Esophagus mucosa (tissue), 1 donor: ENCODE results near the gene RNU6-9. TPM values are rescaled to one million over a fixed set of nuclear protein-coding genes. Genes with fewer than 3 reads are reported as not detected.
A peak's percentile ranks its signal among the peaks of the same experiment; 100 is the strongest.
"Not testable (repeated sequence)": the region's sequence is repeated elsewhere in the genome, so short reads cannot be mapped to it uniquely, and the experiment has no call there.

Source experiments
- ATAC-seq: fragments of 200-7000 bp; cut with Tn5 transposase; one replicate; pipeline ENCODE4 v1.9.1; 2020
- total RNA-seq: library from RNA; stranded (reverse); gene quantifications from one replicate; pipeline ENCODE4 v1.2.4, GENCODE V29; 2023
- donor health status: DM: yes; HTN: yes; CAD: no.

RNU6-9 gene
- total RNA-seq, 1 donor from 2014 or later, result not detected

- ATAC-seq, result not testable (repeated sequence)
Measured at GRCh38 chr19:878751-879561, 14.3 kb upstream of the RNU6-9 start.

GRCh38 chr19:879711-880438, 13.4 kb upstream of the RNU6-9 start:
- no peak for ATAC-seq

- ATAC-seq, result no peak
Measured at GRCh38 chr19:881385-882071, 11.8 kb upstream of the RNU6-9 start.

GRCh38 chr19:882871-883497, 10.3 kb upstream of the RNU6-9 start:
- ATAC-seq, result no peak

GRCh38 chr19:883661-884211, 9.5 kb upstream of the RNU6-9 start:
- ATAC-seq, result peak; percentile 90

GRCh38 chr19:884420-885211, 8.7 kb upstream of the RNU6-9 start:
- no peak for ATAC-seq

- ATAC-seq, result no peak
Measured at GRCh38 chr19:885536-886224, 7.6 kb upstream of the RNU6-9 start.

- no peak for ATAC-seq
Measured at GRCh38 chr19:887072-887471, 6.2 kb upstream of the RNU6-9 start.

- ATAC-seq, result no peak
Measured at GRCh38 chr19:887599-887998, 5.7 kb upstream of the RNU6-9 start.

- no peak for ATAC-seq
Measured at GRCh38 chr19:888581-889385, 4.5 kb upstream of the RNU6-9 start.

- no peak for ATAC-seq
Measured at GRCh38 chr19:889662-890295, 3.5 kb upstream of the RNU6-9 start.

GRCh38 chr19:890831-891230, 2.5 kb upstream of the RNU6-9 start:
- no peak for ATAC-seq

GRCh38 chr19:891421-892200, 1.7 kb upstream of the RNU6-9 start:
- ATAC-seq, result peak; percentile 17

- peak; percentile 28 for ATAC-seq
Measured at GRCh38 chr19:892243-892893, 916 bp upstream of the RNU6-9 start.

GRCh38 chr19:896434-896833, 3.1 kb downstream of the RNU6-9 start:
- ATAC-seq, result no peak

- no peak for ATAC-seq
Measured at GRCh38 chr19:896999-897398, 3.7 kb downstream of the RNU6-9 start.

GRCh38 chr19:897442-898039, 4.3 kb downstream of the RNU6-9 start:
- ATAC-seq, result no peak

- ATAC-seq, result no peak
Measured at GRCh38 chr19:898663-899062, 5.4 kb downstream of the RNU6-9 start.
